OCI-LY1 (cell line): Measurements from ENCODE around the gene KCNT1.

ENCODE experiments used
- H2AFZ ChIP-seq: fragments of 200-600 bp; sonication (generic), shearing (Covaris generic); 2 replicates; pipeline ENCODE4 v1.6.0; 2014; ENCODE audit warnings: antibody characterized with exemption, mild to moderate bottlenecking, low read length
- H3F3A ChIP-seq: fragments of 200-600 bp; sonication (generic), shearing (Covaris generic); 2 replicates; pipeline ENCODE4 v1.6.0; 2014; ENCODE audit warnings: mild to moderate bottlenecking, antibody characterized with exemption, low read length, moderate library complexity; ENCODE audit not compliant: insufficient read depth
- H3K27ac ChIP-seq: fragments of 200-600 bp; sonication (generic); 2 replicates; pipeline ENCODE4 v1.5.1; 2014; ENCODE audit warnings: low read length, mixed run types, mild to moderate bottlenecking, low read depth; ENCODE audit not compliant: poor library complexity, severe bottlenecking
- H3K27me3 ChIP-seq: fragments of 200-600 bp; sonication (generic); 2 replicates; pipeline ENCODE4 v1.6.0; 2014; ENCODE audit warnings: antibody characterized with exemption, mild to moderate bottlenecking, low read length, moderate library complexity; ENCODE audit not compliant: insufficient read depth
- H3K36me3 ChIP-seq: fragments of 200-600 bp; sonication (generic); 2 replicates; pipeline ENCODE4 v1.6.1; 2014; ENCODE audit warnings: mild to moderate bottlenecking, antibody characterized with exemption, low read length, moderate library complexity, mixed read lengths; ENCODE audit not compliant: insufficient read depth
- H3K4me1 ChIP-seq: fragments of 200-600 bp; sonication (generic); 2 replicates; pipeline ENCODE4 v1.5.1; 2014; ENCODE audit warnings: mild to moderate bottlenecking, low read length, moderate library complexity; ENCODE audit not compliant: insufficient read depth, severe bottlenecking
- H3K4me2 ChIP-seq: fragments of 200-600 bp; sonication (generic), shearing (Covaris generic); 2 replicates; pipeline ENCODE4 v1.6.1; 2014; ENCODE audit warnings: low read length
- H3K4me3 ChIP-seq: fragments of 200-600 bp; sonication (generic); 2 replicates; pipeline ENCODE4 v1.5.1; 2014; ENCODE audit warnings: low read length, low read depth, mild to moderate bottlenecking, mixed read lengths; ENCODE audit not compliant: poor library complexity, severe bottlenecking
- H3K79me2 ChIP-seq: fragments of 200-600 bp; shearing (Covaris generic); 2 replicates; pipeline ENCODE4 v1.6.1; 2016; ENCODE audit warnings: mixed run types, low read length, mixed read lengths; ENCODE audit not compliant: insufficient read depth
- H3K9ac ChIP-seq: fragments of 200-600 bp; sonication (generic), shearing (Covaris generic); 2 replicates; pipeline ENCODE4 v1.6.1; 2014; ENCODE audit warnings: mild to moderate bottlenecking, low read length, mixed read lengths
- H3K9me2 ChIP-seq: fragments of 200-600 bp; sonication (generic), shearing (Covaris generic); 2 replicates; pipeline ENCODE4 v1.6.1; 2014; ENCODE audit warnings: low read depth, mild to moderate bottlenecking, low read length, mixed read lengths
- H3K9me3 ChIP-seq: fragments of 200-600 bp; shearing (Covaris generic); 2 replicates; pipeline ENCODE4 v1.6.1; 2014; ENCODE audit warnings: low read length, mixed read lengths
- H4K20me1 ChIP-seq: fragments of 200-600 bp; sonication (generic), shearing (Covaris generic); 2 replicates; pipeline ENCODE4 v1.6.0; 2016; ENCODE audit warnings: mild to moderate bottlenecking, low read length; ENCODE audit not compliant: insufficient read depth
- EZH2 ChIP-seq: fragments of 200-600 bp; sonication (generic), shearing (Covaris generic); IDR thresholded peaks from 2 replicates; pipeline ENCODE4 v1.8.0; 2017; ENCODE audit warnings: borderline replicate concordance, mixed run types, mild to moderate bottlenecking, antibody characterized with exemption, low read length, moderate library complexity, mixed read lengths
- TF ChIP-seq, protein P1 (sequence below): fragments of 200-600 bp; sonication (generic), shearing (Covaris generic); IDR thresholded peaks from 2 replicates; pipeline ENCODE4 v1.5.1; 2017; ENCODE audit warnings: mild to moderate bottlenecking, antibody characterized with exemption, low read length, moderate library complexity, mixed read lengths

Gene KCNT1

DNA sequence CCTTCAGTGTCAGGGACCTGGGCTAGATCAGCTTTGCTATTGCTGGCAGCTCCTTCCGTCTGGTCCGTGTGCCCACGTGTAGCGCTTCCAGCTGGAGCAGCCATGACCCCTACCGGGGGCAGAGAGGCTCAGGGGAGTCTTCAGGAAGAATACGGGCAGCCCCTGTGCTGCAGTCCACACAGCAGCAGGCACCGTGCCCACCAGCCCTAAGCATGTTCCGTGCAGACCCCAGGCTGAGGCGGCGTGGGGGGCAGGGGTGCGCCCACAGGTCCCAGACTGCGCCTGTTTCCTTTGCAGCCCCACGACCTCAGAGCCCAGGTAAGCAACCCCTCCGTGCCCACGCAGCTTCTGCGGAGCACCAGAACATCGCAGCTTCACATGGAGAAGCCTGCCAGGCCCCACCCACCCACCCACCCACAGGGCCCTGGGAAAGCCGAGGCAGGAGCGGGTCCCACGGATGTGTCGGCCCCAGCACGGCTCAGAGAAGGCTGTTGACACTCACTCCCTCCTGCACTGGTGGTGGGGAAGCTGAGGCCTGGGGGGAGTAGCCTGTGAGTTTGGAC, 83.1 kb downstream of the KCNT1 start:
- Histone ChIP-seq H4K20me1 (no peaks in the 10 kb centered on the region), H3K36me3 (no peaks in the 10 kb centered on the region), H3K9ac (no peak overlapping the region), H3K4me3 (no peak overlapping the region), H3K27ac (no peak overlapping the region), H3K9me3 (no peaks in the 10 kb centered on the region), H2AFZ (no peak overlapping the region), H3K4me1 (no peaks in the 10 kb centered on the region), H3K9me2 (no peaks in the 10 kb centered on the region), H3K4me2 (no peak overlapping the region), H3K79me2 (no peaks in the 10 kb centered on the region), H3F3A (no peaks in the 10 kb centered on the region), H3K27me3 (no peaks in the 10 kb centered on the region; the same call in 1 of the 2 replicates)
- TF ChIP-seq EZH2, result no peak
- TF ChIP-seq, protein P1, sequence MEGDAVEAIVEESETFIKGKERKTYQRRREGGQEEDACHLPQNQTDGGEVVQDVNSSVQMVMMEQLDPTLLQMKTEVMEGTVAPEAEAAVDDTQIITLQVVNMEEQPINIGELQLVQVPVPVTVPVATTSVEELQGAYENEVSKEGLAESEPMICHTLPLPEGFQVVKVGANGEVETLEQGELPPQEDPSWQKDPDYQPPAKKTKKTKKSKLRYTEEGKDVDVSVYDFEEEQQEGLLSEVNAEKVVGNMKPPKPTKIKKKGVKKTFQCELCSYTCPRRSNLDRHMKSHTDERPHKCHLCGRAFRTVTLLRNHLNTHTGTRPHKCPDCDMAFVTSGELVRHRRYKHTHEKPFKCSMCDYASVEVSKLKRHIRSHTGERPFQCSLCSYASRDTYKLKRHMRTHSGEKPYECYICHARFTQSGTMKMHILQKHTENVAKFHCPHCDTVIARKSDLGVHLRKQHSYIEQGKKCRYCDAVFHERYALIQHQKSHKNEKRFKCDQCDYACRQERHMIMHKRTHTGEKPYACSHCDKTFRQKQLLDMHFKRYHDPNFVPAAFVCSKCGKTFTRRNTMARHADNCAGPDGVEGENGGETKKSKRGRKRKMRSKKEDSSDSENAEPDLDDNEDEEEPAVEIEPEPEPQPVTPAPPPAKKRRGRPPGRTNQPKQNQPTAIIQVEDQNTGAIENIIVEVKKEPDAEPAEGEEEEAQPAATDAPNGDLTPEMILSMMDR, result no peak

DNA sequence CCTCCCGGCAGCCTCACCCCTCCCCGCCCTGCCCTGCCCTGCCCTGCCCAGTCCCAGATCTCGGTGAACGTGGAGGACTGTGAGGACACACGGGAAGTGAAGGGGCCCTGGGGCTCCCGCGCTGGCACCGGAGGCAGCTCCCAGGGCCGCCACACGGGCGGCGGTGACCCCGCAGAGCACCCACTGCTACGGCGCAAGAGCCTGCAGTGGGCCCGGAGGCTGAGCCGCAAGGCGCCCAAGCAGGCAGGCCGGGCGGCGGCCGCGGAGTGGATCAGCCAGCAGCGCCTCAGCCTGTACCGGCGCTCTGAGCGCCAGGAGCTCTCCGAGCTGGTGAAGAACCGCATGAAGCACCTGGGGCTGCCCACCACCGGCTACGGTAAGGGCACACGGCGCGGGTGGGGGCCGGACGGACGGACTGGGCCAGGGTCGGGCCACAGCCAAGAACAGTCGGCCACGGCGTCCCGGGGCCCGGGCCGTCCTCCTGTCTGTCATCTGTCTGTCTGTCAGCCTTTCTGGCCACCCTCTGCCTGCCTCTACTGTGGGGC, 84.2 kb downstream of the KCNT1 start:
- H3K36me3 ChIP-seq, result no peaks in the 10 kb centered on the region
- H3K79me2 ChIP-seq, result no peaks in the 10 kb centered on the region
- H2AFZ ChIP-seq, result no peak overlapping the region
- no peaks in the 10 kb centered on the region for H3F3A ChIP-seq
- H3K9ac ChIP-seq, result no peak overlapping the region
- no peak overlapping the region for H3K4me3 ChIP-seq
- no peaks in the 10 kb centered on the region for H4K20me1 ChIP-seq
- H3K9me2 ChIP-seq, result no peaks in the 10 kb centered on the region
- no peak overlapping the region for H3K27ac ChIP-seq
- H3K27me3 ChIP-seq, result no peaks in the 10 kb centered on the region; the same call in 1 of the 2 replicates
- no peaks in the 10 kb centered on the region for H3K4me1 ChIP-seq
- H3K9me3 ChIP-seq, result no peaks in the 10 kb centered on the region
- H3K4me2 ChIP-seq, result no peak overlapping the region
- no peak for TF ChIP-seq EZH2
- TF ChIP-seq, protein P1, result no peak

DNA sequence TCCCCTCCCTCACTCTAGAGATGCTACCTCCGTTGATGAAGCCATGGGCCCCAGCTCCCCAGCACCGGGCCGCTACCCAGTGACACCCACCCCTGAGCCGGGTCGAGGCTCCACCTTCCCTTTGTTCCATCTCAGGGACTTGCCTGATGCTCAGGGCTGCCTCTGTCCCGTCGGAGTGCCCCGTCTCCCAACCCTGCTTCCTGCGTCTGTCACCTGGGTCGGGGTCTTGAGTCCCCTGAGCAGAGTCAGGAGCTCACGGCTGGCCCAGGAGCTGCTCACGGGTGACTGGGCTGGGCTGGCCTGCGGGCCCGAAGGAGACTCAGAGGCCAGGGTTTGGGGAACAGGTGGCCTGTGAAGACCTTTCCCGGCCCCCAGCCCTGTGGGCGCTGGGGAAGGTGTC, 85.3 kb downstream of the KCNT1 start:
- Histone ChIP-seq H2AFZ (no peak overlapping the region), H3K27ac (no peak overlapping the region), H3K27me3 (no peaks in the 10 kb centered on the region; the same call in 1 of the 2 replicates), H3K4me3 (no peak overlapping the region), H3K79me2 (no peaks in the 10 kb centered on the region), H3K9me2 (no peaks in the 10 kb centered on the region), H3K9ac (no peak overlapping the region), H3K4me2 (no peak overlapping the region), H3K4me1 (no peaks in the 10 kb centered on the region), H3F3A (no peaks in the 10 kb centered on the region), H3K9me3 (no peaks in the 10 kb centered on the region), H4K20me1 (no peaks in the 10 kb centered on the region), H3K36me3 (no peaks in the 10 kb centered on the region)
- TF ChIP-seq EZH2, result no peak
- TF ChIP-seq, protein P1, result no peak
